K562 (cell line): ENCODE results near the gene PKD1L1. TPM values are rescaled to one million over a fixed set of nuclear protein-coding genes. Genes with fewer than 3 reads are reported as not detected.

Experiments used
- ATAC-seq: fragments of 200-7000 bp; cut with Tn5 transposase; 3 replicates; pipeline ENCODE4 v1.9.1; 2020; ENCODE audit warnings: moderate library complexity
- BruUV-seq: library from RNA; stranded (reverse); fragments of 400-500 nt; replicated peaks from 2 replicates; lab custom pipeline; 2021; lab: Mats Ljungman, UMichigan
- CTCF ChIA-PET: fragments of 300-600 bp; formaldehyde crosslinking; extraction: SDS; loops from one replicate; lab custom pipeline; 2021; ENCODE audit warnings: low intra/inter-chr PET ratio; lab: Yijun Ruan, JAX
- POLR2A ChIA-PET: fragments of 300-600, 350-650 bp; sonication (Branson Sonifier 250); formaldehyde crosslinking; extraction: SDS; loops from one replicate; lab custom pipeline; 2021; ENCODE audit warnings: antibody characterized with exemption, inconsistent platforms; lab: Yijun Ruan, JAX
- DNase-seq, 4 experiments: peaks; one replicate each; pipeline versions ENCODE4 v3.0.0 to v3.0.0-alpha.2; 2011 to 2018; ENCODE audit warnings: low spot score in 3 of 4, mixed read lengths in 3 of 4; ENCODE audit errors: extremely low read depth in 1 of 4
- FAIRE-seq: peaks from 2 replicates; lab custom pipeline; 2011; peaks lifted over from hg19 to GRCh38; lab: Jason Lieb, UNC
- H2AFZ ChIP-seq: 2 replicates; pipeline ENCODE4 v1.6.0; 2011; ENCODE audit warnings: low read depth, low read length, control low read depth, inconsistent platforms
- H3K27ac ChIP-seq: fragments of 200-600 bp; 3 replicates; pipeline ENCODE4 v1.8.0; 2011; ENCODE audit warnings: low read depth, mild to moderate bottlenecking, control low read depth, inconsistent platforms, low read length, moderate library complexity, mixed read lengths; ENCODE audit errors: extremely low read depth
- H3K27me3 ChIP-seq, 2 experiments: fragments of 300-600 bp in 1 of 2; 2 replicates in 1 of 2; 3 replicates in 1 of 2; pipeline versions ENCODE4 v1.6.0 to v1.8.0; 2011; ENCODE audit warnings: inconsistent platforms in 2 of 2, low read length in 2 of 2, mild to moderate bottlenecking in 1 of 2, mixed read lengths in 1 of 2, moderate library complexity in 1 of 2; ENCODE audit not compliant: control insufficient read depth in 2 of 2, insufficient read depth in 2 of 2
- H3K36me3 ChIP-seq: fragments of 300-600 bp; 3 replicates; pipeline ENCODE4 v1.8.0; 2011; ENCODE audit warnings: mild to moderate bottlenecking, low read length, inconsistent platforms; ENCODE audit not compliant: control insufficient read depth, insufficient read depth
- H3K4me1 ChIP-seq, 2 experiments: fragments of 200-600 bp in 1 of 2; replicated peaks in 1 of 2; 2 replicates in 1 of 2; 3 replicates in 1 of 2; pipeline versions ENCODE4 v1.5.1 to v1.8.0; 2011; ENCODE audit warnings: inconsistent platforms in 2 of 2, low read length in 2 of 2, mild to moderate bottlenecking in 1 of 2, mixed read lengths in 1 of 2, moderate library complexity in 1 of 2; ENCODE audit not compliant: control insufficient read depth in 2 of 2, insufficient read depth in 2 of 2
- H3K4me2 ChIP-seq: 2 replicates; pipeline ENCODE4 v1.6.1; 2011; ENCODE audit warnings: low read length, control low read depth, inconsistent platforms, mixed read lengths; ENCODE audit not compliant: insufficient read depth
- H3K4me3 ChIP-seq: fragments of 200-600 bp; sonication (generic), shearing (Covaris generic); 2 replicates; pipeline ENCODE4 v1.5.1; 2016; ENCODE audit warnings: control low read depth, inconsistent platforms
- H3K79me2 ChIP-seq: fragments of 200-600 bp; 3 replicates; pipeline ENCODE4 v1.8.0; 2011; ENCODE audit warnings: low read length, inconsistent platforms; ENCODE audit not compliant: control insufficient read depth, insufficient read depth
- H3K9ac ChIP-seq, 2 experiments: 2 replicates each; pipeline versions ENCODE4 v1.6.0 to v1.6.1; 2011; ENCODE audit warnings: low read depth in 2 of 2, low read length in 2 of 2, control low read depth in 1 of 2, inconsistent platforms in 1 of 2, mild to moderate bottlenecking in 1 of 2, mixed read lengths in 1 of 2; ENCODE audit not compliant: insufficient read depth in 1 of 2
- H3K9me1 ChIP-seq: one replicate; pipeline ENCODE4 v1.6.0; 2011; ENCODE audit warnings: inconsistent platforms, mild to moderate bottlenecking, low read length, moderate library complexity; ENCODE audit not compliant: control insufficient read depth, insufficient read depth
- H3K9me3 ChIP-seq: replicated peaks from 2 replicates; pipeline ENCODE4 v1.5.1; 2011; ENCODE audit warnings: low read depth, low read length, inconsistent platforms; ENCODE audit not compliant: control insufficient read depth, insufficient read depth
- H4K20me1 ChIP-seq: replicated peaks from 2 replicates; pipeline ENCODE4 v1.6.1; 2011; ENCODE audit warnings: low read length, inconsistent platforms, mixed read lengths; ENCODE audit not compliant: control insufficient read depth, insufficient read depth
- ATF7 ChIP-seq: fragments of 450-650 bp; IDR thresholded peaks from 2 replicates; pipeline ENCODE4 v1.7.1; 2014; ENCODE audit warnings: mild to moderate bottlenecking, moderate library complexity
- BCOR ChIP-seq: fragments of 450-650 bp; IDR thresholded peaks from 2 replicates; pipeline ENCODE4 v1.6.1; 2016
- HDAC3 ChIP-seq: fragments of 450-650 bp; IDR thresholded peaks from 2 replicates; pipeline ENCODE4 v1.6.1; 2018; ENCODE audit warnings: borderline replicate concordance, mild to moderate bottlenecking, moderate library complexity; ENCODE audit not compliant: partially characterized antibody
- MECOM ChIP-seq: fragments of 250-450 bp; sonication (Bioruptor Pico); IDR thresholded peaks from 2 replicates; pipeline ENCODE4 v1.8.0; 2022; ENCODE audit warnings: inconsistent platforms
- PRMT5 ChIP-seq: sonication (generic); formaldehyde crosslinking; IDR thresholded peaks from 2 replicates; pipeline ENCODE4 v1.5.0; 2020; ENCODE audit warnings: missing genetic modification reagents
- RBM39 ChIP-seq: fragments of 200-400 bp; formaldehyde crosslinking; optimal IDR thresholded peaks from 2 replicates; pipeline ENCODE3; 2018; ENCODE audit warnings: low read depth, low read length
- TAF15 ChIP-seq: fragments of 200-400 bp; formaldehyde crosslinking; IDR thresholded peaks from 2 replicates; pipeline ENCODE4 v1.6.1; 2017; ENCODE audit warnings: mild to moderate bottlenecking, low read depth, low read length, moderate library complexity
- ZNF140 ChIP-seq: fragments of 250-450 bp; sonication (Bioruptor Pico); IDR thresholded peaks from 2 replicates; pipeline ENCODE4 v1.8.0; 2021; ENCODE audit warnings: moderate library complexity, mild to moderate bottlenecking, inconsistent platforms
- ZNF444 ChIP-seq: fragments of 250-450 bp; sonication (Bioruptor Pico); IDR thresholded peaks from 2 replicates; pipeline ENCODE4 v1.4.0; 2020; ENCODE audit warnings: mild to moderate bottlenecking, moderate library complexity
- ZNF551 ChIP-seq: fragments of 250-450 bp; sonication (Bioruptor Pico); IDR thresholded peaks from 2 replicates; pipeline ENCODE4 v1.5.0; 2021; ENCODE audit warnings: mild to moderate bottlenecking, moderate library complexity
- ZSCAN32 ChIP-seq: fragments of 450-650 bp; formaldehyde crosslinking; IDR thresholded peaks from 2 replicates; pipeline ENCODE4 v1.4.0; 2020; ENCODE audit warnings: mild to moderate bottlenecking, moderate library complexity
- WGBS: fragments of 100-300 bp; shearing (Covaris generic); methylation state at CpG from one replicate; pipeline ENCODE4 v1.1.6; 2016; ENCODE audit warnings: low coverage, mixed read lengths; ENCODE audit not compliant: insufficient coverage; ENCODE audit errors: missing lambda C conversion rate; 5-methylcytosine and 5-hydroxymethylcytosine counted together
- in situ Hi-C: fragments of 300-500 bp; cut with MboI; formaldehyde crosslinking; loops from 4 replicates; pipeline ENCODE4 v1.15.0; 2018; ENCODE audit warnings: inconsistent platforms, mixed read lengths
- intact Hi-C: fragments of 100-400 bp; cut with micrococcal nuclease; formaldehyde crosslinking; loops from 2 replicates; pipeline ENCODE4 v1.14.2; 2022
- polyA plus RNA-seq, 8 experiments: library from polyadenylated mRNA; depleted of rRNA in 4 of 8; stranded (reverse) in 5 of 8; unstranded in 3 of 8; fragments of >200 nt; fragmentation: Nextera tagmentation in 2 of 8; fragmentation: Illumina TruSeq in 1 of 8; extraction: Ambion mirVana in 2 of 8; extraction: Trizol in 1 of 8; gene quantifications; 2 replicates each; pipeline versions ENCODE4 v1.2.1 to v1.2.3, GENCODE V29; 2011 to 2014; ENCODE audit warnings: inconsistent platforms in 1 of 8, missing spikeins in 1 of 8
- total RNA-seq, 7 experiments: library from RNA; depleted of rRNA in 6 of 7; stranded (reverse); fragments of >200 nt in 6 of 7; fragmentation: Illumina TruSeq in 2 of 7; extraction: Trizol in 2 of 7; gene quantifications; 2 replicates each; pipeline versions ENCODE4 v1.2.1 to v1.2.3, GENCODE V29; 2011 to 2021; ENCODE audit warnings: low replicate concordance in 1 of 7
- TF ChIP-seq, protein P1 (sequence below): fragments of 250-450 bp; sonication (Bioruptor Pico); IDR thresholded peaks from 2 replicates; pipeline ENCODE4 v1.5.0; 2022; ENCODE audit warnings: mild to moderate bottlenecking
- TF ChIP-seq, protein P2 (sequence below): fragments of 250-450 bp; sonication (Bioruptor Pico); IDR thresholded peaks from 2 replicates; pipeline ENCODE4 v1.8.0; 2021; ENCODE audit warnings: borderline replicate concordance, mild to moderate bottlenecking, moderate library complexity; ENCODE audit not compliant: poor library complexity, severe bottlenecking
- TF ChIP-seq, protein P3 (sequence below): fragments of 250-450 bp; sonication (Bioruptor Pico); IDR thresholded peaks from 2 replicates; pipeline ENCODE4 v1.8.0; 2022; ENCODE audit warnings: inconsistent platforms, mild to moderate bottlenecking, moderate library complexity, borderline replicate concordance

Gene PKD1L1
- total and polyA plus RNA-seq, 9 of the 15 experiments (the other 6 are each of a cell fraction or from before 2014, with no cell fraction given): 0.01 to 0.02 TPM; not detected in 7

DNA sequence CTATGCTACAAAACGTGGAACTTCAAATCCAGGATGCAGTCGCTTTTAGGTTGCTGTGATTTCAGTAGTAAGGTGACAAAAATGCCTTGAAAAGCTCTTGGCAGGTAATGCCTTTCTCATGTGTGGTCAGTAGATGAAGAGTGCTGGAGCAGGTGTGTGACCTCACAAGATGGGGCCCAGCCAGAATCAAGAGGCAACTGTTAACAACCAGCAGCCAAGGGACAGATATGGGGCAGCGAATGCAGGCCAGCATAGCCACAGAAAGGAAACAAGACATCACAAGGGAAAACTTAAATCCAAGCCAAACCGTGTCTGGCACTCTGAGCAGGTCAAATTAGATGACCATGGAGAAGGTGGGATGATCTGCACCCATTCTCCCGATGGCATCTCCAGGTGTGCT lies 18.9 kb upstream of the PKD1L1 start:
- ChIA-PET POLR2A (no interaction called here), CTCF (interaction anchor here (1.0 kb wide), 1 partner anchor 22 kb away, joined by 3 read pairs; no protein-coding TSS in a partner anchor)
- H3K27me3 ChIP-seq: no peaks in the 10 kb centered on the region
- intact Hi-C loops: no loop called here
- H3K27ac ChIP-seq: no peak overlapping the region
- FAIRE-seq: no peak
- no peak overlapping the region for H3K9ac ChIP-seq
- 91% methylated on average over 5 of the region's 5 CpGs for WGBS
- no peak for ATAC-seq
- H3K4me1 ChIP-seq: no peaks in the 10 kb centered on the region
- H2AFZ ChIP-seq: no peak overlapping the region
- in situ Hi-C loops: no loop called here
- H4K20me1 ChIP-seq: no peaks in the 10 kb centered on the region
- H3K9me3 ChIP-seq: no peaks in the 10 kb centered on the region
- H3K36me3 ChIP-seq: peaks cover 82% of the 10 kb centered on the region
- no peaks in the 10 kb centered on the region for H3K79me2 ChIP-seq
- BruUV-seq: no TSS peak
- no peak for DNase-seq
- TF ChIP-seq BCOR: no peak
- TF ChIP-seq ZSCAN32: no peak
- TF ChIP-seq, protein P1, sequence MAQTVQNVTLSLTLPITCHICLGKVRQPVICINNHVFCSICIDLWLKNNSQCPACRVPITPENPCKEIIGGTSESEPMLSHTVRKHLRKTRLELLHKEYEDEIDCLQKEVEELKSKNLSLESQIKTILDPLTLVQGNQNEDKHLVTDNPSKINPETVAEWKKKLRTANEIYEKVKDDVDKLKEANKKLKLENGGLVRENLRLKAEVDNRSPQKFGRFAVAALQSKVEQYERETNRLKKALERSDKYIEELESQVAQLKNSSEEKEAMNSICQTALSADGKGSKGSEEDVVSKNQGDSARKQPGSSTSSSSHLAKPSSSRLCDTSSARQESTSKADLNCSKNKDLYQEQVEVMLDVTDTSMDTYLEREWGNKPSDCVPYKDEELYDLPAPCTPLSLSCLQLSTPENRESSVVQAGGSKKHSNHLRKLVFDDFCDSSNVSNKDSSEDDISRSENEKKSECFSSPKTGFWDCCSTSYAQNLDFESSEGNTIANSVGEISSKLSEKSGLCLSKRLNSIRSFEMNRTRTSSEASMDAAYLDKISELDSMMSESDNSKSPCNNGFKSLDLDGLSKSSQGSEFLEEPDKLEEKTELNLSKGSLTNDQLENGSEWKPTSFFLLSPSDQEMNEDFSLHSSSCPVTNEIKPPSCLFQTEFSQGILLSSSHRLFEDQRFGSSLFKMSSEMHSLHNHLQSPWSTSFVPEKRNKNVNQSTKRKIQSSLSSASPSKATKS: no peak
- TF ChIP-seq TAF15: no peak
- no peak for TF ChIP-seq ZNF444 (CRISPR knock-in tag)
- no peak for TF ChIP-seq PRMT5 (CRISPR knock-in tag)
- no peak for TF ChIP-seq MECOM (CRISPR knock-in tag)
- no peak for TF ChIP-seq ATF7
- TF ChIP-seq, protein P2, sequence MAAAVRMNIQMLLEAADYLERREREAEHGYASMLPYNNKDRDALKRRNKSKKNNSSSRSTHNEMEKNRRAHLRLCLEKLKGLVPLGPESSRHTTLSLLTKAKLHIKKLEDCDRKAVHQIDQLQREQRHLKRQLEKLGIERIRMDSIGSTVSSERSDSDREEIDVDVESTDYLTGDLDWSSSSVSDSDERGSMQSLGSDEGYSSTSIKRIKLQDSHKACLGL (CRISPR knock-in tag): no peak
- TF ChIP-seq, protein P3, sequence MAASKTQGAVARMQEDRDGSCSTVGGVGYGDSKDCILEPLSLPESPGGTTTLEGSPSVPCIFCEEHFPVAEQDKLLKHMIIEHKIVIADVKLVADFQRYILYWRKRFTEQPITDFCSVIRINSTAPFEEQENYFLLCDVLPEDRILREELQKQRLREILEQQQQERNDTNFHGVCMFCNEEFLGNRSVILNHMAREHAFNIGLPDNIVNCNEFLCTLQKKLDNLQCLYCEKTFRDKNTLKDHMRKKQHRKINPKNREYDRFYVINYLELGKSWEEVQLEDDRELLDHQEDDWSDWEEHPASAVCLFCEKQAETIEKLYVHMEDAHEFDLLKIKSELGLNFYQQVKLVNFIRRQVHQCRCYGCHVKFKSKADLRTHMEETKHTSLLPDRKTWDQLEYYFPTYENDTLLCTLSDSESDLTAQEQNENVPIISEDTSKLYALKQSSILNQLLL (CRISPR knock-in tag): no peak
- no peak for TF ChIP-seq ZNF140 (CRISPR knock-in tag)
- no peak for TF ChIP-seq ZNF551 (CRISPR knock-in tag)
- no peak for TF ChIP-seq HDAC3
- TF ChIP-seq RBM39: no peak
- no peak overlapping the region for H3K4me3 ChIP-seq
- no peak overlapping the region for H3K4me2 ChIP-seq
- H3K9me1 ChIP-seq: no peaks in the 10 kb centered on the region
